HepG2 (cell line): Measurements from ENCODE around the gene GGACT. TPM values are rescaled to one million over a fixed set of nuclear protein-coding genes. Genes with fewer than 3 reads are reported as not detected.

Source experiments
- ARNTL ChIP-seq: sonication (generic); formaldehyde crosslinking; IDR thresholded peaks from 2 replicates; pipeline ENCODE4 v1.4.0; 2020; ENCODE audit warnings: mild to moderate bottlenecking, missing genetic modification reagents
- ATF3 ChIP-seq: sonication (generic); formaldehyde crosslinking; IDR thresholded peaks from 2 replicates; pipeline ENCODE4 v1.4.0; 2020; ENCODE audit warnings: missing genetic modification reagents
- CCDC6 ChIP-seq: sonication (generic); formaldehyde crosslinking; IDR thresholded peaks from 2 replicates; pipeline ENCODE4 v1.8.1; 2022; ENCODE audit warnings: mild to moderate bottlenecking, missing genetic modification reagents, moderate library complexity
- MBNL3 ChIP-seq: fragments of 250-450 bp; sonication (Bioruptor Pico); conservative IDR thresholded peaks from 2 replicates; pipeline ENCODE4 v1.8.0; 2022; ENCODE audit warnings: mild to moderate bottlenecking, inconsistent platforms
- MED1 ChIP-seq: sonication (generic); formaldehyde crosslinking; IDR thresholded peaks from 2 replicates; pipeline ENCODE4 v1.4.0; 2020; ENCODE audit warnings: missing genetic modification reagents
- PBX2 ChIP-seq: IDR thresholded peaks from 2 replicates; pipeline ENCODE4 v1.6.1; 2016; ENCODE audit warnings: control low read depth
- PHF21A ChIP-seq: sonication (generic); formaldehyde crosslinking; IDR thresholded peaks from 2 replicates; pipeline ENCODE4 v1.5.0; 2020; ENCODE audit warnings: mild to moderate bottlenecking, missing genetic modification reagents
- RBM22 ChIP-seq: fragments of 200-400 bp; formaldehyde crosslinking; optimal IDR thresholded peaks from 2 replicates; pipeline ENCODE3; 2017; ENCODE audit warnings: mild to moderate bottlenecking, low read length, moderate library complexity
- SUZ12 ChIP-seq: fragments of 150-350 bp; IDR thresholded peaks from 2 replicates; pipeline ENCODE4 v1.6.1; 2014; ENCODE audit warnings: low read depth, low read length
- ZBED4 ChIP-seq: sonication (generic); formaldehyde crosslinking; IDR thresholded peaks from 2 replicates; pipeline ENCODE4 v1.4.0; 2020; ENCODE audit warnings: missing genetic modification reagents, borderline replicate concordance
- ZHX2 ChIP-seq, 2 experiments: sonication (generic) in 1 of 2; formaldehyde crosslinking in 1 of 2; IDR thresholded peaks; 2 replicates each; pipeline versions ENCODE4 v1.6.1 to v1.9.0; 2014 to 2022; ENCODE audit warnings: antibody characterized with exemption in 1 of 2, borderline replicate concordance in 1 of 2, inconsistent platforms in 1 of 2, low read depth in 1 of 2, missing genetic modification reagents in 1 of 2
- ZNF333 ChIP-seq: sonication (generic); formaldehyde crosslinking; IDR thresholded peaks from 2 replicates; pipeline ENCODE4 v1.4.0; 2020; ENCODE audit warnings: mild to moderate bottlenecking, missing genetic modification reagents, borderline replicate concordance
- ZNF367 ChIP-seq: sonication (generic); formaldehyde crosslinking; IDR thresholded peaks from 2 replicates; pipeline ENCODE4 v1.4.0; 2020; ENCODE audit warnings: missing genetic modification reagents, borderline replicate concordance
- ZNF709 ChIP-seq: sonication (generic); formaldehyde crosslinking; IDR thresholded peaks from 2 replicates; pipeline ENCODE4 v1.5.0; 2020; ENCODE audit warnings: mild to moderate bottlenecking, missing genetic modification reagents
- ZNF780A ChIP-seq: sonication (generic); formaldehyde crosslinking; IDR thresholded peaks from 2 replicates; pipeline ENCODE4 v1.8.0; 2022; ENCODE audit warnings: mild to moderate bottlenecking, missing genetic modification reagents, moderate library complexity
- polyA plus RNA-seq, 8 experiments: library from polyadenylated mRNA; depleted of rRNA in 3 of 8; stranded (reverse) in 7 of 8; unstranded in 1 of 8; fragments of >200 nt; fragmentation: Illumina TruSeq in 4 of 8; extraction: Trizol in 4 of 8; gene quantifications; 2 replicates each; pipeline versions ENCODE4 v1.2.1 to v1.2.3, GENCODE V29; 2011 to 2016; ENCODE audit warnings: low read depth in 4 of 8, missing spikeins in 1 of 8, mixed read lengths in 1 of 8; ENCODE audit not compliant: insufficient read depth in 1 of 8
- total RNA-seq, 5 experiments: library from RNA; depleted of rRNA; stranded (reverse); fragments of >200 nt; fragmentation: Illumina TruSeq; extraction: Trizol; gene quantifications; 2 replicates each; pipeline ENCODE4 v1.2.3, GENCODE V29; 2016; ENCODE audit warnings: low read depth in 1 of 5

The GGACT gene
- total and polyA plus RNA-seq, 2 of the 13 experiments (the other 11 are each of a cell fraction or from before 2014, with no cell fraction given), result 1.7 to 1.9 TPM

- TF ChIP-seq ZNF367 (no peak; the same call in 1 of the 2 replicates), ATF3 (CRISPR knock-in tag) (0 out of 2 replicates have a peak, but pooled peaks have one; percentile 33), ZNF780A (CRISPR knock-in tag) (peak; percentile 25; the same call in 1 of the 2 replicates), CCDC6 (CRISPR knock-in tag) (no peak; the same call in 1 of the 2 replicates), MBNL3 (CRISPR knock-in tag) (no peak), ZNF709 (peak; percentile 90), PBX2 (CRISPR knock-in tag) (no peak), PHF21A (CRISPR knock-in tag) (peak; percentile 27; the same call in 1 of the 2 replicates), SUZ12 (no peak), ZHX2 (IDR thresholded peaks at IDR 0.05; ENCODE audit: low read depth) (peak; percentile 21; the same call in 1 of the 2 replicates), ZHX2 (CRISPR knock-in tag; IDR thresholded peaks at IDR 0.05; ENCODE audit: borderline replicate concordance) (no peak), RBM22 (no peak), ARNTL (CRISPR knock-in tag) (no peak), ZNF333 (peak; percentile 64; the same call in 1 of the 2 replicates), MED1 (peak; percentile 26; the same call in 1 of the 2 replicates), ZBED4 (CRISPR knock-in tag) (no peak)
Measured at GRCh38 chr13:100588331-100589177, at the start of gene GGACT (continued).
